ENCODE data around the gene DVL1.
"Not testable (repeated sequence)": the region's sequence is repeated elsewhere in the genome, so short reads cannot be mapped to it uniquely, and the experiment has no call there.

- not testable (repeated sequence) for TF ChIP-seq CTCF, EP300, POLR2A (IDR thresholded peaks at IDR 0.05)
Measured at GRCh38 chr1:1370094-1370493, 20.9 kb upstream of the DVL1 start.

Measured in sigmoid colon (tissue), 4 donors.